ENCODE data around the gene ATP8B2. TPM values are rescaled to one million over a fixed set of nuclear protein-coding genes. Genes with fewer than 3 reads are reported as not detected.

Gene ATP8B2
- total RNA-seq, 1 donor from 2014 or later: 49.4 TPM

Other genes with a start within 250 kb of the ATP8B2 start
- 0.02 TPM in 1 of 2 replicates, not detected in the other for gene NUP210L, start 170.5 kb upstream of the ATP8B2 start, total RNA-seq
- gene TPM3, start 133.4 kb upstream of the ATP8B2 start, total RNA-seq: 633 and 635 TPM in 2 replicates
- not detected in 2 replicates for gene CFAP141, start 119.2 kb upstream of the ATP8B2 start, total RNA-seq
- 277 and 281 TPM in 2 replicates for gene UBAP2L, start 104.6 kb upstream of the ATP8B2 start, total RNA-seq
- gene HAX1, start 52.9 kb upstream of the ATP8B2 start, total RNA-seq: 114 and 118 TPM in 2 replicates
- gene AQP10, start 4.4 kb upstream of the ATP8B2 start, total RNA-seq: not detected in 2 replicates
- 3.0 and 3.3 TPM in 2 replicates for gene IL6R, start 79.8 kb downstream of the ATP8B2 start, total RNA-seq
- not detected in 2 replicates for gene TDRD10, start 176.7 kb downstream of the ATP8B2 start, total RNA-seq
- gene SHE, start 176.9 kb downstream of the ATP8B2 start, total RNA-seq: not detected in 2 replicates
- 86.6 and 104 TPM in 2 replicates for gene UBE2Q1, start 233.1 kb downstream of the ATP8B2 start, total RNA-seq
- gene CHRNB2, start 242.3 kb downstream of the ATP8B2 start, total RNA-seq: 0.14 TPM in 1 of 2 replicates, not detected in the other

Measured in activated CD4-positive, alpha-beta T cell treated with anti-CD3 and anti-CD28 coated beads, Interleukin-2, amount 10 ng/mL, durations not matched to agents 24 days and 14 days (primary cell).